PC-3 (cell line): ENCODE results near the gene TMEM184B.

Source experiments
- CTCF ChIP-seq: fragments of 300-600 bp; sonication (generic); conservative IDR thresholded peaks from 2 replicates; pipeline ENCODE4 v1.5.1; 2017; ENCODE audit warnings: antibody characterized with exemption, low read depth, mild to moderate bottlenecking, low read length
- EZH2 ChIP-seq: fragments of 300-600 bp; sonication (generic); IDR thresholded peaks from one replicate; pipeline ENCODE4 v1.6.1; 2017; ENCODE audit warnings: antibody characterized with exemption, mild to moderate bottlenecking, low read length; ENCODE audit not compliant: unreplicated experiment
- EZH2phosphoT487 ChIP-seq: fragments of 300-600 bp; sonication (generic); IDR thresholded peaks from 2 replicates; pipeline ENCODE4 v1.6.1; 2018; ENCODE audit warnings: mild to moderate bottlenecking, antibody characterized with exemption, low read length, borderline replicate concordance

- TF ChIP-seq EZH2phosphoT487 (no peak), CTCF (no peak), EZH2 (no peak)
Measured at GRCh38 chr22:38181453-38182200, 91.2 kb downstream of the TMEM184B start, which contains the start of gene PLA2G6.
